Measurements from ENCODE around the gene LPCAT3. TPM values are rescaled to one million over a fixed set of nuclear protein-coding genes. Genes with fewer than 3 reads are reported as not detected.
"Not testable (repeated sequence)": the region's sequence is repeated elsewhere in the genome, so short reads cannot be mapped to it uniquely, and the experiment has no call there.

Gene LPCAT3
- 6.6 TPM for total RNA-seq

DNA sequence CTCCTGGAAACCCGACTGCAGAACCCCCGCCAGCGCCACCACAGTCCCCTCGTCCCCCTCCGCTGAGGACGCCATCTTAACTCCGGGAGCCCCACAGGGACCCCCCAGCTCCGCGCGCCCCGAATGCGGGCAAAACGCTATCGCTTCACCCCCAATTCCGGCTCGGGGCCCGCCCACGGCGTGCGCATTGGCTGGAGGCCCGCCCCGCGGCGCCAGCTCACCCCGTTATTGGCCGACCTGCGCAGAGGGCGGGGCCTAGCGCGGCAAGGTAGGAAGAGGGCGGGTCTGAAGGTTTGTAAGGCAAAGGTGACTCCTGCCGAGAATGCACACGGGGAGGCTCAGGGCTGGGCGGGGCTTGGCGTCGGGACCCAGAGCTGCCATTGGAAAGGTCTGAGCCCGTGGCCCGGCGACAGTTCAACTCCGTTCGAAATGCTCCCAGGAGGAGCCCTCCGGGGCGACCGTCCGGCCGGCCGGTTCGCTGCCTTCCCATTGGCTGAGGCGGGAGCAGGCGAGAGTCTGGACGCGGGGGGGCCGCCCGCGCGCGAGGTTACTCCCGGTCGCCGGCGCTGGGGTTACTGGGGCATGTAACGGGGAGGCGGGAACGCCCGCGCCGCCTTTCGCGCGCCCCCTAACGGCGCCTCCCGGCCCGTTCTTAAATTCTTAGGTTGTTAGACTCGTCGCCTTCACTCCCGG lies at the start of gene LPCAT3:
LPCAT3 (minus strand) TSS at position 127 of the 693 bp plus-strand sequence; CDS start at position 75, 52 bp downstream.
- DNase-seq, result peak; percentile 94

- no peak for DNase-seq
Measured at GRCh38 chr12:7067096-7067495, 48.8 kb upstream of the LPCAT3 start.

GRCh38 chr12:7066596-7066995 lies 48.3 kb upstream of the LPCAT3 start:
- DNase-seq, result no peak

DNA sequence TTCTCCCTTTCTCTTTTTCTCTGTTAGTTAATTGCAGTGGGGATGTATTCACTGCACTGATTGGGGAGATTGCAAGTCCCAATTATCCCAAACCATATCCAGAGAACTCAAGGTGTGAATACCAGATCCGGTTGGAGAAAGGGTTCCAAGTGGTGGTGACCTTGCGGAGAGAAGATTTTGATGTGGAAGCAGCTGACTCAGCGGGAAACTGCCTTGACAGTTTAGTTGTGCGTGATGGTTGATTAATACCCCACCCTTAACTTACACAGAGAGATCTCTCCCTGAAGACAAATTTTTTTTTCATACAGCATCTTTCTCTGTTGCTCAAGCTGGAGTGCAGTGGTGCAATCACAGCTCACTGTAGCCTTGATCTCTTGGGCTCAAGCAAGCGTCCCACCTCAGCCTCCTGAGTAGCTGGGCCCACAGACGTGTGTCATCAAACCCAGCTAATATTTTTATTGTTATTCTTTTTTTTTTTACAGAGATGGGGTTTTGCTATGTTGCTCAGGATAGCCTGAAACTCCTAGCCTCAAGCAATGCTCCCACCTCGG lies 46.9 kb upstream of the LPCAT3 start:
- DNase-seq, result no peak

GRCh38 chr12:7064516-7064915 lies 46.2 kb upstream of the LPCAT3 start:
- DNase-seq, result no peak

DNA sequence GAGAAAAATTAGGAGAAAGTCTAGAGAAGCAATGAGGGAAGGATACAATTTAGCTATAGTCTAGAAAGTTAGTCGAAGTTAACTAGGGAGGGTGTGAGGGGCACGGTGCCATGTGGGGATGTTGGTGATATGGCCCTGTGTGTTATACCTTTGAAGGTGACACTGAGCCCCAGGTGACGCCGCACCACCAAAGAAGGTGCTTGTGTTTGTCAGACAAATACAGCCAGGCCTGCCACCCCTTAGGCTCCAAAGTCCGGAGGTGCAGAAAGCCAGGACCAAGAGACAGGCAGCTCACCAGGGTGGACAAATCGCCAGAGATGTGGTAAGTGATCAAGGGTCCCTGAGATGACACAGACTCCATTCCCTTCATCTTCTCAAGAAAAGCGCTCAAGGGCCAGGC lies 43.3 kb upstream of the LPCAT3 start:
- no peak for DNase-seq

DNA sequence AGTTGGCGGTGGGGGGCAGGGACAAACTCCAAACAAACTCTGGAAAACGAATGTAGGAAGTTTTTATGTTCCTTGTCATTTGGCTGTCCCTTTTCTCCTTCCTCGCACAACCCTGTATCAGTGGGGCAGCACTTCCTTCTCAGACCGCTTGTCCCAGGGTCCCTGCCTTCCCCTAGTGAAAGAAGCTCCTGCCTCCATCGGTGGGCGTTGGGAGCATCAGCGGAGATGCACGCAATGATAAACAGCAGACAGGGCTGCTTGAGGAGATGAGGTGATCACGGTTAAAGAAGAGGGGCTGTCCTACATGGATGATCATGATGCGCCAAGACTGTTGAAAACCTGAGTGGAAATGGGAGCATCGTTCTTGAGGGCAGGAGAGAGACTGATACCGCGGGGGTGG lies 42.9 kb upstream of the LPCAT3 start:
- no peak for DNase-seq

DNA sequence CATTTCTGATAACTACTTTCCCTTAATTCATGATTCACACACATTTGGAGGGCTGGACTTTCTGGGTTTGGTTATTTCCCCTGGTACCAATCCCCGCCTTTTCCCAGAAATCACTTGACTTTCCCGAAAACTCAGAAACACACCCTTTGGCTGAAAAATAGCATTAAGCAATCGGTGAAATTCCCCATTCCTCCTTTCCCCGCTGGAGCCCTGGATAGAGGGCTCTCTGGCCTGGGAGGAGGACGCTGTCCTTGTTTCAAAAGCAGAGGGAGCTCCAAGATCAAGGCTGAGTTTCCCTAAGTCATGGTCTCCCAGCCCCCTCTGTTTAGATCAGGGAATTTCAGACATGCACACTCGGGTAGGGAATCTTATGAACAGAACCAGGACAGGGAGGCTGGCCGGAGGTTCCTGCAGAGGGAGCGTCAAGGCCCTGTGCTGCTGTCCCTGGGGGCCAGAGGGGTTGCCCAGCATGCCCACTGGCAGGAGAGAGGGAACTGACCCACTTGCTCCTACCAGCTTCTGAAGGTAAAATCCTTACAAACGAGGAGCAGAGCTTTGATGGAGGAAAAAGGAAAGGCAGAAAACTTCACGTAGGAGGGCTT lies 42.2 kb upstream of the LPCAT3 start, which contains the start of gene C1S:
C1S (plus strand) TSS at position 366 of the 602 bp plus-strand sequence. CDS start 1,195 bp downstream, outside the sequence.
- DNase-seq, result peak; percentile 19

DNA sequence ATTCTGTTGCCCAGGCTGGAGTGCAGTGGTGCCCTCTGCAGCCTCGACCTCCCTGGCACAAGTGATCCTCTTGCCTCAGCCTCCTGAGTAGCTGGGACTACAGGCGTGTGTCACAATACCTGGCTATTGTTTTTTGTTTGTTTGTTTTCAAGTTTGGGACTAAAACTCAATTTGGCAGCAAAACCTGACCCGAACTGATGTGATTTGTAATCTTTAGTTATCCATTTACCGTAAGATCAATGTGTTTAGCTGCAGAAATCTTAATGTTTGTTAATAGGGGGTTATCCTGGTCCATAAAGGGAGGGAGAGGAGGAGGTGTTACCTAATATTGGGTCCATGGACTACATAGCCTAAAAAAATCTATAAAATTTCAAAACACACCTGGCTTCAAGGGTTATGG lies 41.5 kb upstream of the LPCAT3 start:
- DNase-seq, result no peak

- DNase-seq, result no peak
Measured at GRCh38 chr12:7058850-7059395, 40.6 kb upstream of the LPCAT3 start.

DNA sequence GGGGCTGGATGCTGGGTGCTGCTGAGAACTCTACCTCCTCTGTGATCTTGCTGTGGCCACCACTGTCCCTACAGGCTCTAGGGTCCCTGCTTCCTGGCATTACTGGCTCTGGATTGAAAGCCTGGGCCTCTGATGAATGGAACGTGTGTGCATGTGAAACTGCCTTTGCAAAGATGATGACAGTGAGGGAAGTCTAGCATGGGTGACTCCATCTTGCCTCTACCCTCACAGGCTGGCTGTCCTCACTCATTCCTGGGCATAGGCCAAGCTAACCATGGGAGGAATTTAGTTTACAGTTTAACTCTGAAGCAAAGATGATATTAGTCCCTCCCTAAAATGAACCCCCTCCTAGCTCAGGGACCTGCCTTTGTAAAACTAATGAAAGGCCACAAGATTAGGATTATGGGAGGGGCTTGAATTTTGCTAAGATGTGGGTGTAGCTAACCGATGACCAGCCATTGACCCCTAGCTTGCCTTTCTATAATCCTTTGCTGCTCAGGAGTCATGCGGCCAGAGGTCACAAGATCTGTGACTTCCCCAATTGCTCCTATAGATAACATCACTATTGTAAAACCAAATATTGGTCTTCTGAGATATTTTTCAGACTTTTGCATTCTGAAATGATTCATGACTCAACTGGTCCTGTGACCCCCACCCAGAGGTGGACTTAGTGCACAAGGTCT lies 40.0 kb upstream of the LPCAT3 start:
- no peak for DNase-seq

DNA sequence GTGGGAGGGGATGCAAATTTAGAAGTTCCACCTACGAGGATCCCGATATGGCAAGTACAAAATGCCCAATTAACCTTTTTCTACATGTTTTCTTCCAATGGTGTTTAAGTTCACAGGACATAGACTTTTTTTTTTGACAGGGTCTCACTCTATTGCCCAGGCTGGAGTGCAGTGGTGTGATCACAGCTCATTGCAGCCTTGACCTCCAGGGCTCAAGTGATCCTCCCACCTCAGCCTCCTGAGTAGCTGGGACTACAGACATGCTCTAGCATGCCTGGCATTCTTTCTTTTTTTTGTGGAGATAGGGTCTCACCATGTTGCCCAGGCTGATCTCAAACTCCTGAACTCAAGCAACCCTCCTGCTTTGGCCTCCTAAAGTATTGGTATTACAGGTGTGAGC lies 37.5 kb upstream of the LPCAT3 start:
- DNase-seq, result not testable (repeated sequence)

GRCh38 chr12:7054925-7055324 lies 36.6 kb upstream of the LPCAT3 start:
- DNase-seq, result no peak

DNA sequence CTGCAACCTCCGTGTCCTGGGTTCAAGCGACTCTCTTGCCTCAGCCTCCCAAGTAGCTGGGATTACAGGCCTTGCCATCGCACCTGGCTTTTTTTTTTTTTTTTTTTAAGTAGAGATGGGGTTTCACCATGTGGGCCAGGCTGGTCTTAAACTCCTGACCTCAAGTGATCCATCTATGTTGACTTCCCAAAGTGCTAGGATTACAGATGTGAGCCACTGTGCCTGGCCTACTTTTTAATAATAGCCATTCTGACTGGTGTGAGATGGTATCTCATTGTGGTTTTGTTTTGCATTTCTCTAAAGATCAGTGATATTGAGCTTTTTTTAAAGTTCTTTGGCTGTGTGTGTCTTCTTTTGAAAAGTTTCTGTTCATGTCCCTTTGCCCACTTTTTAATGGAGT lies 31.7 kb upstream of the LPCAT3 start:
- DNase-seq, result not testable (repeated sequence)

- DNase-seq, result not testable (repeated sequence)
Measured at GRCh38 chr12:7049445-7049951, 31.2 kb upstream of the LPCAT3 start.

DNA sequence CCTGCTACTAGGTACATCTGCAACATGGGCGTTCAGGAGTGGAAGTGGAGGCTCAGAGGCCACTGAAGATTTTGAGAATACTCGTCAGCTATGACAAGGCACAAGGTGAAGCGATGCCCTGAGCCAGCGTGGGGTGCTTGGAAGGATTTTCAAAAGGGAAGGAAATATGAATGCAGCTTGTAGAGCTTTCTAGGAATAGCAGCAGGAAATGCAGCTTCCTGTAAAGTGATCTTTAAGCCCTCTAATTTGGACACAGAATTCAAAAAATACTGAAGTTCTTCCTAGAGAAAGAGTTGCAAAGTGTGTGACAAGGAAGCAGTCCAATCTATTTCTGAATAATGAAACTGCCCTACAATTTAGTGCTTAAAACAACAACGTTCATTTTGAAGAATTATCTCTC lies 29.0 kb upstream of the LPCAT3 start:
- no peak for DNase-seq

- DNase-seq, result no peak
Measured at GRCh38 chr12:7046383-7047105, 28.3 kb upstream of the LPCAT3 start.

- no peak for DNase-seq
Measured at GRCh38 chr12:7045913-7046312, 27.6 kb upstream of the LPCAT3 start.

DNA sequence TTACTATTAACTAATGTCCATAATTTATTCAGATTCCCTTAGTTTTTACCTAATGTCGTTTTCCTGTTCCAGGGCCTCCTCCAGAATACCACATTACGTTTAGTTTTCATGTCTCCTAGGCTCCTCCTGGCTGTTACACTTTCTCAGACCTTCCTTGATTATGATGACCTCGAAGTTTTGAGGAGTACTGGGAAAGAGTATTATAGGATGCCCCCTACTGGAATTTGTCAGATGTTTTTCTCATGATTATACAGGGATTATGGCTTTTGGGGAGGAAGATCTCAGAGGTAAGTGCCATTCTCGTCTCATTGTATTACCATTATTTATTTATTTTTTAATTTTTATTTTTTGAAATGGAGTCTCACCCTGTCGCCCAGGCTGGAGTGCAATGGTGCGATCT lies 24.6 kb upstream of the LPCAT3 start:
- DNase-seq, result no peak

GRCh38 chr12:7039403-7039802 lies 21.1 kb upstream of the LPCAT3 start:
- no peak for DNase-seq

DNA sequence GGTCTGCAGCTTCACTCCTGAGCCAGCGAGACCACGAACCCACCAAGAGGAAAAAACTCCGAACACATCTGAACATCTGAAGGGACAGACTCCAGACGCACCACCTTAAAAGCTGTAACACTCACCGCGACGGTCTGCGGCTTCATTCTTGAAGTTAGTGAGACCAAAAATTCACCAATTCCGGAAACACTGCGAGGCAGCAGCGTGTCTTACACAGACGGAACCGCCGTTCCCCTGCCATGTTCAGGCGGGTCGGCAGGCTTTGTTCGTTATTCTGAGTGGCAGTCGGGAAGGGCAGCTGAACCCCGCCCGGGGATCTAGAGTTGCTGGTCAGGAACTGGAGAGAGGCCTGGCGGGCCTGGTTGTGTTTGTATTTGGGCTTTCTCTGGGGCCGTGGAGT lies 20.3 kb upstream of the LPCAT3 start:
- no peak for DNase-seq

DNA sequence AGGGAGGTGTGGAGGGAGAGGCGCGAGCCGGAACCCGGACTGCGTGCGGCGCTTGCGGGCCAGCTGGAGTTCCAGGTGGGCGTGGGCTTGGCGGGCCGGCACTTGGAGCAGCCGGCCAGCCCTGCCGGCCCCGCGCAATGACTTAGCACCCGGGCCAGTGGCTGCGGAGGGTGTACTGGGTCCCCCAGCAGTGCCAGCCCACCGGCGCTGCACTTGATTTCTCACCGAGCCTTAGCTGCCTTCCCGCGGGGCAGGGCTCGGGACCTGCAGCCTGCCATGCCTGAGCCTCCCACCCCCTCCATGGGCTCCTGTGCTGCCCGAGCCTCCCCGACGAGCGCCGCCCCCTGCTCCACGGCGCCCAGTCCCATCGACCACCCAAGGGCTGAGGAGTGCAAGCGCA lies 19.1 kb upstream of the LPCAT3 start:
- DNase-seq, result not testable (repeated sequence)
